Naive thymus-derived CD4-positive, alpha-beta T cell (primary cell): ENCODE data around the gene RRM1. TPM values are rescaled to one million over a fixed set of nuclear protein-coding genes. Genes with fewer than 3 reads are reported as not detected.

Experiments
- polyA plus RNA-seq, 2 donors: library from polyadenylated mRNA; unstranded; fragments of 300-500 nt; fragmentation: Illumina TruSeq; gene quantifications; one replicate each; pipeline ENCODE4 v1.2.3, GENCODE V29; 2021
- total RNA-seq, 6 experiments: library from RNA in 5 of 6; stranded (reverse) in 5 of 6; gene quantifications; 1 replicate in 5 of 6; 2 replicates in 1 of 6; pipeline ENCODE4 v1.2.3 and lab custom pipeline; 2021 to 2026

The RRM1 gene
- total and polyA plus RNA-seq, 7 experiments from 2014 or later = 33.6 to 140 (median 36.6) TPM

Other genes starting within 250 kb of the RRM1 start
- gene STIM1, start 239.1 kb upstream of the RRM1 start, total RNA-seq = 100 to 1,000 TPM in 3 of 5 experiments, 10 to 100 TPM in 2; 95.6 to 117 (median 103) TPM
- gene STIM1, start 239.1 kb upstream of the RRM1 start, polyA plus RNA-seq = 10 to 100 TPM; 38.4 to 43.6 TPM